ENCODE results near the gene RAD51B.

DNA sequence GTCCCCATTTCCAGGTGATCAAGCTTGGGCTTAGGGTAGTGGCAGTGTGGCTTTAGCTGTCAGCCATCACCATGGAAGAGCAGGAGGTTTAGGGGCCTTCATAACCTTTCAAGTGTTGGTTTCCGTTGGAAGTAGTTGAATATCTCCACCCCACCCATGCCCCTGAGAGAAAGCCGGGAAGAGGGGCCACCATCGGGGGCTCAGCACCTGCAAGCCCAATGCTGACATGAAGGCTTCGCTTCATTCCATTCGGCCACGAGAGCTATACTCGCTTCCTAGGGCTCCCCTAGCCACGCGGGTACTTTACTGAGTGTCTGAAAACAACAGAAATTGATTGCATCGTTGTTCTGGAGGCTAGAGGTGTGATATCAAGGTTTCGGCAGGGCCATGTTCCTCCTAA lies 738.5 kb downstream of the RAD51B start:
- TF ChIP-seq, protein P1, sequence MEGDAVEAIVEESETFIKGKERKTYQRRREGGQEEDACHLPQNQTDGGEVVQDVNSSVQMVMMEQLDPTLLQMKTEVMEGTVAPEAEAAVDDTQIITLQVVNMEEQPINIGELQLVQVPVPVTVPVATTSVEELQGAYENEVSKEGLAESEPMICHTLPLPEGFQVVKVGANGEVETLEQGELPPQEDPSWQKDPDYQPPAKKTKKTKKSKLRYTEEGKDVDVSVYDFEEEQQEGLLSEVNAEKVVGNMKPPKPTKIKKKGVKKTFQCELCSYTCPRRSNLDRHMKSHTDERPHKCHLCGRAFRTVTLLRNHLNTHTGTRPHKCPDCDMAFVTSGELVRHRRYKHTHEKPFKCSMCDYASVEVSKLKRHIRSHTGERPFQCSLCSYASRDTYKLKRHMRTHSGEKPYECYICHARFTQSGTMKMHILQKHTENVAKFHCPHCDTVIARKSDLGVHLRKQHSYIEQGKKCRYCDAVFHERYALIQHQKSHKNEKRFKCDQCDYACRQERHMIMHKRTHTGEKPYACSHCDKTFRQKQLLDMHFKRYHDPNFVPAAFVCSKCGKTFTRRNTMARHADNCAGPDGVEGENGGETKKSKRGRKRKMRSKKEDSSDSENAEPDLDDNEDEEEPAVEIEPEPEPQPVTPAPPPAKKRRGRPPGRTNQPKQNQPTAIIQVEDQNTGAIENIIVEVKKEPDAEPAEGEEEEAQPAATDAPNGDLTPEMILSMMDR (IDR thresholded peaks at IDR 0.05): no peak
- no peak for TF ChIP-seq POLR2A (IDR thresholded peaks at IDR 0.05)
